GM12878 (cell line): ENCODE data around the gene WWOX. TPM values are rescaled to one million over a fixed set of nuclear protein-coding genes. Genes with fewer than 3 reads are reported as not detected.

Experiments used
- CEBPZ ChIP-seq: fragments of 150-350 bp; IDR thresholded peaks from 2 replicates; pipeline ENCODE4 v1.6.1; 2016; ENCODE audit warnings: low read depth, low read length
- FOXK2 ChIP-seq: fragments of 450-650 bp; IDR thresholded peaks from 2 replicates; pipeline ENCODE4 v1.6.1; 2017; ENCODE audit warnings: mild to moderate bottlenecking, moderate library complexity
- GABPA ChIP-seq: IDR thresholded peaks from 2 replicates; pipeline ENCODE4 v1.6.1; 2014; ENCODE audit warnings: antibody characterized with exemption, low read depth, mild to moderate bottlenecking, inconsistent platforms
- HDAC2 ChIP-seq: fragments of 200-600 bp; sonication (generic); IDR thresholded peaks from 2 replicates; pipeline ENCODE4 v1.6.1; 2017
- MYB ChIP-seq: fragments of 150-350 bp; IDR thresholded peaks from 2 replicates; pipeline ENCODE4 v1.6.1; 2014; ENCODE audit warnings: mild to moderate bottlenecking, low read depth, low read length, borderline replicate concordance
- NFIC ChIP-seq: IDR thresholded peaks from 2 replicates; pipeline ENCODE4 v1.6.1; 2012; ENCODE audit warnings: low read depth, mild to moderate bottlenecking, inconsistent platforms, low read length, moderate library complexity
- NRF1 ChIP-seq: conservative IDR thresholded peaks from 2 replicates; pipeline ENCODE4 v1.6.1; 2011; ENCODE audit warnings: mild to moderate bottlenecking, low read depth, low read length, improper control_type of control experiment
- PBX3 ChIP-seq: IDR thresholded peaks from 2 replicates; pipeline ENCODE4 v1.6.1; 2011; ENCODE audit warnings: mild to moderate bottlenecking, low read depth, low read length, moderate library complexity; ENCODE audit not compliant: insufficient replicate concordance
- TBL1XR1 ChIP-seq: IDR thresholded peaks from 2 replicates; pipeline ENCODE4 v1.6.1; 2012; ENCODE audit warnings: low read depth, low read length, improper control_type of control experiment
- TCF12 ChIP-seq: IDR thresholded peaks from 2 replicates; pipeline ENCODE4 v1.6.1; 2011; ENCODE audit warnings: low read depth, mild to moderate bottlenecking, low read length
- ZNF207 ChIP-seq: fragments of 450-650 bp; IDR thresholded peaks from 2 replicates; pipeline ENCODE4 v1.6.1; 2014; ENCODE audit warnings: antibody characterized with exemption, mild to moderate bottlenecking, borderline replicate concordance
- ZNF274 ChIP-seq: IDR thresholded peaks from one replicate; pipeline ENCODE4 v1.8.0; 2011; ENCODE audit not compliant: insufficient read length, insufficient read depth
- polyA plus RNA-seq, 11 experiments: library from polyadenylated mRNA; depleted of rRNA in 4 of 11; unstranded in 6 of 11; stranded (reverse) in 5 of 11; fragments of >200 nt; fragmentation: Nextera tagmentation in 4 of 11; fragmentation: Illumina TruSeq in 1 of 11; extraction: Ambion mirVana in 4 of 11; extraction: Trizol in 1 of 11; gene quantifications; 1 replicate in 1 of 11; 2 replicates in 10 of 11; pipeline versions ENCODE4 v1.2.1 to v1.2.3, GENCODE V29; 2011 to 2016; ENCODE audit warnings: inconsistent platforms in 2 of 11, missing spikeins in 2 of 11, low read depth in 1 of 11
- total RNA-seq, 4 experiments: library from RNA; depleted of rRNA in 3 of 4; stranded (reverse); fragments of >200 nt in 3 of 4; fragmentation: Illumina TruSeq in 1 of 4; extraction: Trizol in 1 of 4; gene quantifications; 2 replicates each; pipeline versions ENCODE4 v1.2.1 to v1.2.3, GENCODE V29; 2013 to 2021
- TF ChIP-seq, protein P1 (sequence below): fragments of 450-650 bp; IDR thresholded peaks from 2 replicates; pipeline ENCODE4 v1.6.1; 2017; ENCODE audit warnings: mild to moderate bottlenecking
- TF ChIP-seq, protein P2 (sequence below): fragments of 450-650 bp; IDR thresholded peaks from 2 replicates; pipeline ENCODE4 v1.6.1; 2017; ENCODE audit warnings: borderline replicate concordance
- TF ChIP-seq, protein P3 (sequence below): fragments of 450-650 bp; IDR thresholded peaks from 2 replicates; pipeline ENCODE4 v1.6.1; 2016; ENCODE audit warnings: mild to moderate bottlenecking
- TF ChIP-seq, protein P4 (sequence below): IDR thresholded peaks from 2 replicates; pipeline ENCODE4 v1.6.1; 2012; ENCODE audit warnings: improper control_type of control experiment, low read depth, low read length; ENCODE audit not compliant: insufficient replicate concordance

The WWOX gene
- total and polyA plus RNA-seq, 10 of the 15 experiments (the other 5 are each of a cell fraction or from before 2014, with no cell fraction given) = 2.8 to 24.4 (median 17.8) TPM

GRCh38 chr16:78761427-78761826, 662.0 kb downstream of the WWOX start (continued):
- TF ChIP-seq PBX3 (peak; percentile 43), TBL1XR1 (peak; percentile 98), HDAC2 (no peak), ZNF207 (no peak), TCF12 (peak; percentile 94), ZNF274 (no peak), FOXK2 (no peak), NRF1 (no peak), GABPA (no peak), MYB (no peak), NFIC (peak; percentile 88), CEBPZ (no peak)
- TF ChIP-seq, protein P1, sequence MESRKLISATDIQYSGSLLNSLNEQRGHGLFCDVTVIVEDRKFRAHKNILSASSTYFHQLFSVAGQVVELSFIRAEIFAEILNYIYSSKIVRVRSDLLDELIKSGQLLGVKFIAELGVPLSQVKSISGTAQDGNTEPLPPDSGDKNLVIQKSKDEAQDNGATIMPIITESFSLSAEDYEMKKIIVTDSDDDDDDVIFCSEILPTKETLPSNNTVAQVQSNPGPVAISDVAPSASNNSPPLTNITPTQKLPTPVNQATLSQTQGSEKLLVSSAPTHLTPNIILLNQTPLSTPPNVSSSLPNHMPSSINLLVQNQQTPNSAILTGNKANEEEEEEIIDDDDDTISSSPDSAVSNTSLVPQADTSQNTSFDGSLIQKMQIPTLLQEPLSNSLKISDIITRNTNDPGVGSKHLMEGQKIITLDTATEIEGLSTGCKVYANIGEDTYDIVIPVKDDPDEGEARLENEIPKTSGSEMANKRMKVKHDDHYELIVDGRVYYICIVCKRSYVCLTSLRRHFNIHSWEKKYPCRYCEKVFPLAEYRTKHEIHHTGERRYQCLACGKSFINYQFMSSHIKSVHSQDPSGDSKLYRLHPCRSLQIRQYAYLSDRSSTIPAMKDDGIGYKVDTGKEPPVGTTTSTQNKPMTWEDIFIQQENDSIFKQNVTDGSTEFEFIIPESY = no peak
- TF ChIP-seq, protein P2, sequence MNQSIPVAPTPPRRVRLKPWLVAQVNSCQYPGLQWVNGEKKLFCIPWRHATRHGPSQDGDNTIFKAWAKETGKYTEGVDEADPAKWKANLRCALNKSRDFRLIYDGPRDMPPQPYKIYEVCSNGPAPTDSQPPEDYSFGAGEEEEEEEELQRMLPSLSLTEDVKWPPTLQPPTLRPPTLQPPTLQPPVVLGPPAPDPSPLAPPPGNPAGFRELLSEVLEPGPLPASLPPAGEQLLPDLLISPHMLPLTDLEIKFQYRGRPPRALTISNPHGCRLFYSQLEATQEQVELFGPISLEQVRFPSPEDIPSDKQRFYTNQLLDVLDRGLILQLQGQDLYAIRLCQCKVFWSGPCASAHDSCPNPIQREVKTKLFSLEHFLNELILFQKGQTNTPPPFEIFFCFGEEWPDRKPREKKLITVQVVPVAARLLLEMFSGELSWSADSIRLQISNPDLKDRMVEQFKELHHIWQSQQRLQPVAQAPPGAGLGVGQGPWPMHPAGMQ = no peak
- TF ChIP-seq, protein P3, sequence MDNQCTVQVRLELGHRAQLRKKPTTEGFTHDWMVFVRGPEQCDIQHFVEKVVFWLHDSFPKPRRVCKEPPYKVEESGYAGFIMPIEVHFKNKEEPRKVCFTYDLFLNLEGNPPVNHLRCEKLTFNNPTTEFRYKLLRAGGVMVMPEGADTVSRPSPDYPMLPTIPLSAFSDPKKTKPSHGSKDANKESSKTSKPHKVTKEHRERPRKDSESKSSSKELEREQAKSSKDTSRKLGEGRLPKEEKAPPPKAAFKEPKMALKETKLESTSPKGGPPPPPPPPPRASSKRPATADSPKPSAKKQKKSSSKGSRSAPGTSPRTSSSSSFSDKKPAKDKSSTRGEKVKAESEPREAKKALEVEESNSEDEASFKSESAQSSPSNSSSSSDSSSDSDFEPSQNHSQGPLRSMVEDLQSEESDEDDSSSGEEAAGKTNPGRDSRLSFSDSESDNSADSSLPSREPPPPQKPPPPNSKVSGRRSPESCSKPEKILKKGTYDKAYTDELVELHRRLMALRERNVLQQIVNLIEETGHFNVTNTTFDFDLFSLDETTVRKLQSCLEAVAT = peak; percentile 94
- TF ChIP-seq, protein P4, sequence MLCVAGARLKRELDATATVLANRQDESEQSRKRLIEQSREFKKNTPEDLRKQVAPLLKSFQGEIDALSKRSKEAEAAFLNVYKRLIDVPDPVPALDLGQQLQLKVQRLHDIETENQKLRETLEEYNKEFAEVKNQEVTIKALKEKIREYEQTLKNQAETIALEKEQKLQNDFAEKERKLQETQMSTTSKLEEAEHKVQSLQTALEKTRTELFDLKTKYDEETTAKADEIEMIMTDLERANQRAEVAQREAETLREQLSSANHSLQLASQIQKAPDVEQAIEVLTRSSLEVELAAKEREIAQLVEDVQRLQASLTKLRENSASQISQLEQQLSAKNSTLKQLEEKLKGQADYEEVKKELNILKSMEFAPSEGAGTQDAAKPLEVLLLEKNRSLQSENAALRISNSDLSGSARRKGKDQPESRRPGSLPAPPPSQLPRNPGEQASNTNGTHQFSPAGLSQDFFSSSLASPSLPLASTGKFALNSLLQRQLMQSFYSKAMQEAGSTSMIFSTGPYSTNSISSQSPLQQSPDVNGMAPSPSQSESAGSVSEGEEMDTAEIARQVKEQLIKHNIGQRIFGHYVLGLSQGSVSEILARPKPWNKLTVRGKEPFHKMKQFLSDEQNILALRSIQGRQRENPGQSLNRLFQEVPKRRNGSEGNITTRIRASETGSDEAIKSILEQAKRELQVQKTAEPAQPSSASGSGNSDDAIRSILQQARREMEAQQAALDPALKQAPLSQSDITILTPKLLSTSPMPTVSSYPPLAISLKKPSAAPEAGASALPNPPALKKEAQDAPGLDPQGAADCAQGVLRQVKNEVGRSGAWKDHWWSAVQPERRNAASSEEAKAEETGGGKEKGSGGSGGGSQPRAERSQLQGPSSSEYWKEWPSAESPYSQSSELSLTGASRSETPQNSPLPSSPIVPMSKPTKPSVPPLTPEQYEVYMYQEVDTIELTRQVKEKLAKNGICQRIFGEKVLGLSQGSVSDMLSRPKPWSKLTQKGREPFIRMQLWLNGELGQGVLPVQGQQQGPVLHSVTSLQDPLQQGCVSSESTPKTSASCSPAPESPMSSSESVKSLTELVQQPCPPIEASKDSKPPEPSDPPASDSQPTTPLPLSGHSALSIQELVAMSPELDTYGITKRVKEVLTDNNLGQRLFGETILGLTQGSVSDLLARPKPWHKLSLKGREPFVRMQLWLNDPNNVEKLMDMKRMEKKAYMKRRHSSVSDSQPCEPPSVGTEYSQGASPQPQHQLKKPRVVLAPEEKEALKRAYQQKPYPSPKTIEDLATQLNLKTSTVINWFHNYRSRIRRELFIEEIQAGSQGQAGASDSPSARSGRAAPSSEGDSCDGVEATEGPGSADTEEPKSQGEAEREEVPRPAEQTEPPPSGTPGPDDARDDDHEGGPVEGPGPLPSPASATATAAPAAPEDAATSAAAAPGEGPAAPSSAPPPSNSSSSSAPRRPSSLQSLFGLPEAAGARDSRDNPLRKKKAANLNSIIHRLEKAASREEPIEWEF = no peak
